ENCODE results near the gene KCNA4. TPM values are rescaled to one million over a fixed set of nuclear protein-coding genes. Genes with fewer than 3 reads are reported as not detected.

The KCNA4 gene
- total RNA-seq, 2 experiments from 2014 or later = not detected

DNA sequence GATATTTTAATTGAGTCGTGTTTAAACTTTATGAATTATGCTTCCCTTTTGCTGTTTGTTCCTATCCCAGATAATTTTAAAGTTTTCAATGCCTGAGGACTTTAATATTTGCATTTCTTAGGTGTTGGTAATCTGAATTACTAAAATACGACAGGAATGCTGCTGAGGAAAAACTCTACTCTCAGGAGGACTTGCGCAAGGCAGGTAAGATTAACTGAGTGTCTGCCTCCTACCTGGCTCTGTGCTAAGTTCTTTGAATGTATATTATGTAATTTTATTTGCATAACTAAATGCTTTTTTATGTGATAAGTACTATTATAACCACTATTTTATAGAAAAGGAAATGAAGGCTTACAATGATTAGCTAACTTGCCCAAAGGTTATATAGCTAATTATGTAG lies 2.7 kb upstream of the KCNA4 start:
- Mint-ChIP-seq H3K27ac (no peak overlapping the region), H3K9me3 (no peaks in the 10 kb centered on the region), H3K4me1 (ENCODE audit: low read depth) (no peaks in the 10 kb centered on the region), H3K4me3 (no peak overlapping the region), H3K27me3 (peaks cover 24% of the 10 kb centered on the region), H3K36me3 (no peaks in the 10 kb centered on the region)
- DNase-seq = no peak
- ChIA-PET POLR2A (no interaction called here), CTCF (interaction anchor here (1.1 kb wide), 1 partner anchor 124 kb away, joined by 3 read pairs; no protein-coding TSS in a partner anchor)
- intact Hi-C loops (cut with micrococcal nuclease) = no loop called here

DNA sequence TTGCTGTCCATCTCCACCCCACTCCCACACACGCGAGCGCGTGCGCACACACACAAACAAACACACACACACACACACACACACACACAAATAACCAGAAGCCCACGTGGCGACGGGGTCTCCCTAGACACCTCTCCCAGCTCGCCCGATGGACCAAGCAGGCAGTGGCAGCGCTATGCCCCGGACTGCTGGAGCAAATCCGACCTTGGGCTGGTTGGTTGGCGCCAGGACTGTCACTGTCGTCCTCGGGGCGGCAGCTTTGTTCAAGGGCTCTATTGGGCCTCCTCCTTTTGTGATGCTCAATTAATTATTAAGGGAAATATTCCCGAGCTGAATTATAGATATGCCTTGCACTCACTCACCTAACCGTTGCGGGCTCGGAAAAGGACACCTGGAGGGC lies 1.7 kb upstream of the KCNA4 start:
- H3K4me3 Mint-ChIP-seq = no peak overlapping the region
- no peak overlapping the region for H3K27ac Mint-ChIP-seq
- peaks cover 24% of the 10 kb centered on the region for H3K27me3 Mint-ChIP-seq
- H3K36me3 Mint-ChIP-seq = no peaks in the 10 kb centered on the region
- H3K4me1 Mint-ChIP-seq (ENCODE audit: low read depth) = no peaks in the 10 kb centered on the region
- no peak for DNase-seq
- ChIA-PET CTCF (interaction anchor here (1.1 kb wide), 1 partner anchor 125 kb away, joined by 3 read pairs; no protein-coding TSS in a partner anchor), POLR2A (no interaction called here)
- H3K9me3 Mint-ChIP-seq = no peaks in the 10 kb centered on the region
- intact Hi-C loops (cut with micrococcal nuclease) = no loop called here

- CTCF ChIA-PET = no interaction called here
- no peaks in the 10 kb centered on the region for H3K4me1 Mint-ChIP-seq (ENCODE audit: low read depth)
Observed at GRCh38 chr11:30017445-30017895, 640 bp upstream of the KCNA4 start.

DNA sequence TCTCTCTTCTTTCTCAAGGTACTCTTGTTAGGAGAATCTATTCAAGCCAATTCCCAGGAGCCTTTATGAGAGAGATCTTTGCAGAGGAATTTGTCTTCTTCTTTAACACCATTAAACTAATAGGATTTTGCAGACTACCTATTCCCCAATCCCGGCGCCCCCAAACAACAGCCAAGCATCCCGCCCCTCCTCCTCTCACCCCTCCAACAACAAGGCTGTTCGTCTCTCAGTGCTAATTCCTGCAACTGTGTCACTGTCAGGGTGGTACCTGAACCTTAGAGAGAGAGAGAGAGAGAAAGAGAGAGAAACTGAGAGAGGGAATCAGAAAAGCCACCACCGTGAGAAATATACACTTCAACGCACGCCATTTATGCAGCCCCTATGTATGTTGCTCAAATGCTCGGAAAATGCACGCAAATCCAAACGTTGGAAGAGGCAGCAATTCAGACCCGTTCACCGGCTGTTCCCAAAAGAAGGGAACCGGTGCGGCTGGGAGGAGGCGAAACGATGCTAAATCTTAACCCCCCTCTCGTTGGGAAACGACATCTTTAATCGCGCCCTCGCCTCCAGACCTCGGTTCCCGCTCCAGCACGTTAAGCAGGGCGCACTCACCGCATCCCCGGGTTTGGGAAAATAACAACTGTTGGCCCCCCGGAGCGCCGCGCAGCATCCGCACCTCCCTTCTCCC lies 961 bp downstream of the KCNA4 start:
- peaks cover 24% of the 10 kb centered on the region for H3K27me3 Mint-ChIP-seq
- H3K36me3 Mint-ChIP-seq = no peaks in the 10 kb centered on the region
- ChIA-PET POLR2A (no interaction called here), CTCF (no interaction called here)
- intact Hi-C loops (cut with micrococcal nuclease) = no loop called here
- no peak overlapping the region for H3K4me3 Mint-ChIP-seq
- H3K4me1 Mint-ChIP-seq (ENCODE audit: low read depth) = no peaks in the 10 kb centered on the region
- no peaks in the 10 kb centered on the region for H3K9me3 Mint-ChIP-seq
- DNase-seq = no peak
- no peak overlapping the region for H3K27ac Mint-ChIP-seq

More at GRCh38 chr11:30017445-30017895, 640 bp upstream of the KCNA4 start:
- no peak overlapping the region for H3K4me3 Mint-ChIP-seq
- no peaks in the 10 kb centered on the region for H3K9me3 Mint-ChIP-seq
- no peak for DNase-seq
- no peaks in the 10 kb centered on the region for H3K36me3 Mint-ChIP-seq
- peaks cover 24% of the 10 kb centered on the region for H3K27me3 Mint-ChIP-seq
- intact Hi-C loops (cut with micrococcal nuclease) = no loop called here
- POLR2A ChIA-PET = no interaction called here
- H3K27ac Mint-ChIP-seq = no peak overlapping the region

DNA sequence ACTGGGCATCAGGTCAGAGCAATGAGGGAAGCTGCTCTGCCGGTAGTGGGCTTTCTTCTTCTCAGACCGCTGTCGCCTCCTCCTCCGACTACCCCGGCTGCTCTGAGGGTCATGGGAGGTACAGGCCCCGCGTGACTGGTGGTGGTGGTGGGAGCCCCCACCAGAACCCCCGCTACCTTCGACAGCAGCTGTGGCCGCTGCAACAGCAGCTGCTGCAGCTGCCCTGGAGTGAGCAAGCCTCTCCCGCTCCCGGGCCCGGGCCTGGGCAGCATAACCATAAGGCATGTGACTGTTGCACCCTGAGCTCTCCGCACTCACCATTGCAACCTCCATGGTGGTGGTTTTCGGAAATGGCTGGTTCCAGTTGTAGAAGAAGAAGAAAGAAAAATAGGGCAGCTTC lies 4.5 kb downstream of the KCNA4 start:
- POLR2A ChIA-PET = no interaction called here
- Mint-ChIP-seq H3K36me3 (no peaks in the 10 kb centered on the region), H3K27ac (no peak overlapping the region), H3K9me3 (no peaks in the 10 kb centered on the region), H3K27me3 (peaks cover 3% of the 10 kb centered on the region), H3K4me3 (no peak overlapping the region), H3K4me1 (ENCODE audit: low read depth) (no peaks in the 10 kb centered on the region)
- CTCF ChIA-PET = no interaction called here
- intact Hi-C loops (cut with micrococcal nuclease) = no loop called here
- no peak for DNase-seq

DNA sequence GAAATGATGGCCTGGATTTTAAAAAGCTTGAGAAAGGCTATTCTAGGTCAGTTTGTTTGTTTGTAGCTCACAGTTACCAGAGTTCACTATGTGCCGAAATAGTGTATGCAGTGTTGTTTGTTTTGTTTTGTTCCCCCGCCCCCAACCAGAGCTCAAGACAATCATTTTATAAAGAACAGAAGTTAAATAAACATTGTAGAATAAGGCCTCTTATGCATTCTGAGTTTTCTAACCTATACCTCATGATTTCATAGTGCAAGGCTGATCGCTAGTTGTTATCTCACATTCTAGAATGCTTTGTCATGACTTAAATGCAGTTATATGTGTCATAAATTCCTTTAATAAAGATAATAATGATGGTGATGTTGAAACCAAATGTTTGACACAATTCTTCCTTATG lies 7.8 kb downstream of the KCNA4 start:
- H3K9me3 Mint-ChIP-seq = no peaks in the 10 kb centered on the region
- no peaks in the 10 kb centered on the region for H3K4me1 Mint-ChIP-seq (ENCODE audit: low read depth)
- intact Hi-C loops (cut with micrococcal nuclease) = no loop called here
- CTCF ChIA-PET = no interaction called here
- no peak for DNase-seq
- POLR2A ChIA-PET = no interaction called here
- H3K36me3 Mint-ChIP-seq = no peaks in the 10 kb centered on the region
- no peak overlapping the region for H3K4me3 Mint-ChIP-seq
- no peak overlapping the region for H3K27ac Mint-ChIP-seq
- no peaks in the 10 kb centered on the region for H3K27me3 Mint-ChIP-seq

DNA sequence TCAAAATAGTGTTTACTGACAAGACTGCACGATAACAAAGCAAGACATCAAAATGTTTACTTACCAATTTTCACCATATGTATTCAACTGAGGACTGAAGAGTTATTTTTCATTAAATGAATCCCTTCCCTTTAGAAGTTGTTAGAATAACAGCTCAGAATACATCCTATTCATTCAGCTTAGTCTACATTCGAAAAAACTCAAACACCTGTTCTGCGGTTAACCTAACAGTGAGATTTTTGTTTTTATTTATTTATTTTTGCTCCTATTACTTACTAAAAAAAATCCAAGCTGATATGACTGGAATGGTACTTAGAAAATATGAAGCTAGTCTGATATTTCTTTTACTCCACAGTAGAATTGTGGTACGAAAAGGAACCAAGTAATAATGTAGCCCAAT lies 10.0 kb downstream of the KCNA4 start:
- Mint-ChIP-seq H3K4me3 (no peak overlapping the region), H3K27me3 (no peaks in the 10 kb centered on the region), H3K9me3 (no peaks in the 10 kb centered on the region), H3K27ac (no peak overlapping the region), H3K36me3 (no peaks in the 10 kb centered on the region), H3K4me1 (ENCODE audit: low read depth) (no peaks in the 10 kb centered on the region)
- ChIA-PET CTCF (interaction anchor here (0.7 kb wide), 1 partner anchor 399 kb away, joined by 4 read pairs; no protein-coding TSS in a partner anchor), POLR2A (no interaction called here)
- no peak for DNase-seq
- intact Hi-C loops (cut with micrococcal nuclease) = no loop called here

DNA sequence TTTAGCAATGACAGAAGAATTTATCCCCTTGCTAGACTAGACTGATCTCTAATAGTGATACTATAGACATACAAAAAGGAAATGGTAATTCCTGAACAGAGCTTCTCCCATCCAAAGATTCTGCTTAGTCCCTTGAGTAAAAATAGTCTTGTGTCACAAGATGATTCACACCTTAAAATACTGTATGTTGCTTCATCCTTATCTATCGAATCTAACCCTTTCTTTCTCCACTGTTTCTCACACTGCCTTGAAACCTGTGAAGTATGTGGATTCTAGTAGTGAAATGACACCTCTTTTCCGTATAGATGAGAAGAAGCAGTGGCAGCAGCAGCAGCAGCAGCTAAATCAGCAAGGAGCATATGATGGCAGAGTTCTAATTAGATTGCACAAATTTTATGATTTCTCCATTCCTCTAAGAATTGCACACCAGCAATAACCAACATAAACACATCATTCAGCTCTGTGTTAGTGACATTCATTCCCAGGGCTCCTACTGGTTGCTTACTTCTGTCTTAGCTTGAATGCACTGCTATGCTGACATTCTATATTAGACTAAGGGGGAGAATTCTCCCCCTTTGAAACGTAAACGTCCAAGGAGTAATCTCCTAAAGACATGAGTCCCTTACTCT lies 14.6 kb downstream of the KCNA4 start:
- ChIA-PET POLR2A (no interaction called here), CTCF (no interaction called here)
- no peaks in the 10 kb centered on the region for H3K9me3 Mint-ChIP-seq

GRCh38 chr11:30000986-30001750 lies 15.7 kb downstream of the KCNA4 start:
- no peaks in the 10 kb centered on the region for H3K36me3 Mint-ChIP-seq
- intact Hi-C loops (cut with micrococcal nuclease) = no loop called here
- CTCF ChIA-PET = no interaction called here

More for the DNA sequence above, 14.6 kb downstream of the KCNA4 start:
- no peaks in the 10 kb centered on the region for H3K36me3 Mint-ChIP-seq
- no peak overlapping the region for H3K27ac Mint-ChIP-seq
- H3K27me3 Mint-ChIP-seq = no peaks in the 10 kb centered on the region
- no peak for DNase-seq
- intact Hi-C loops (cut with micrococcal nuclease) = no loop called here
- no peaks in the 10 kb centered on the region for H3K4me1 Mint-ChIP-seq (ENCODE audit: low read depth)
- no peak overlapping the region for H3K4me3 Mint-ChIP-seq

GRCh38 chr11:29996016-29996415 lies 20.8 kb downstream of the KCNA4 start:
- POLR2A ChIA-PET = no interaction called here
- Mint-ChIP-seq H3K4me1 (ENCODE audit: low read depth) (no peaks in the 10 kb centered on the region), H3K9me3 (no peaks in the 10 kb centered on the region), H3K36me3 (no peaks in the 10 kb centered on the region), H3K27ac (no peak overlapping the region), H3K27me3 (no peaks in the 10 kb centered on the region), H3K4me3 (no peak overlapping the region)
- intact Hi-C loops (cut with micrococcal nuclease) = no loop called here
- CTCF ChIA-PET = no interaction called here
- no peak for DNase-seq

More at GRCh38 chr11:30000986-30001750, 15.7 kb downstream of the KCNA4 start:
- Mint-ChIP-seq H3K4me3 (no peak overlapping the region), H3K4me1 (ENCODE audit: low read depth) (no peaks in the 10 kb centered on the region), H3K27ac (no peak overlapping the region), H3K27me3 (no peaks in the 10 kb centered on the region), H3K9me3 (no peaks in the 10 kb centered on the region)
- no peak for DNase-seq
- POLR2A ChIA-PET = no interaction called here

GRCh38 chr11:29989174-29989970 lies 27.5 kb downstream of the KCNA4 start:
- no peaks in the 10 kb centered on the region for H3K27me3 Mint-ChIP-seq
- no peaks in the 10 kb centered on the region for H3K9me3 Mint-ChIP-seq
- intact Hi-C loops (cut with micrococcal nuclease) = no loop called here
- no peak overlapping the region for H3K4me3 Mint-ChIP-seq
- POLR2A ChIA-PET = no interaction called here
- H3K4me1 Mint-ChIP-seq (ENCODE audit: low read depth) = no peaks in the 10 kb centered on the region
- DNase-seq = no peak
- no peak overlapping the region for H3K27ac Mint-ChIP-seq
- CTCF ChIA-PET = no interaction called here
- H3K36me3 Mint-ChIP-seq = no peaks in the 10 kb centered on the region

DNA sequence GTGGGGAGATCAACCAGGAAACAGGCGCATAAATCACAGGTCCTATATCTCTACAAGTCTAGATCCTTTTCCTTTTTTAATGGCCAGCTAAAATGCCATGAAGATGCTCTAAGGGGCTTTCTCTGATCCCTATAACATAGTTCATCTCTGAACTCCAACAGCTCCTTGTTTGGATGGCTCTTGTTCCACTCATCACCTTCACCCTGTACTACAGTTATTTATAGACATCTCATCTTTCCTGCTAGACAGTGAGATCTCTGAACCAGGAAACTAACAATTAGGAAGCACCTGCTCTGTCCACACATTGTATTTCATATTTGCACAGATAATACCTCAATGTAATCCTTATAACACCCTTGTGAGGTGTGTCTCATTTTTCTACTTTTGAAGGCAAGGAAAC lies 31.6 kb downstream of the KCNA4 start:
- Mint-ChIP-seq H3K4me3 (no peak overlapping the region), H3K4me1 (ENCODE audit: low read depth) (no peaks in the 10 kb centered on the region), H3K27ac (no peak overlapping the region), H3K27me3 (no peaks in the 10 kb centered on the region), H3K36me3 (no peaks in the 10 kb centered on the region), H3K9me3 (no peaks in the 10 kb centered on the region)
- no peak for DNase-seq
- CTCF ChIA-PET = no interaction called here
- intact Hi-C loops (cut with micrococcal nuclease) = no loop called here
- POLR2A ChIA-PET = no interaction called here

All from activated CD4-positive, alpha-beta memory T cell treated with anti-CD3 and anti-CD28 coated beads for 36 hours (primary cell).